ENCODE measurements around the gene ACYP2.

The ACYP2 gene

GRCh38 chr2:54164106-54164505 lies 48.7 kb downstream of the ACYP2 start:
- DNase-seq: no peak

GRCh38 chr2:54166121-54166773 lies 50.8 kb downstream of the ACYP2 start:
- DNase-seq: no peak

GRCh38 chr2:54176577-54176976 lies 61.2 kb downstream of the ACYP2 start:
- no peak for DNase-seq

GRCh38 chr2:54183281-54183680 lies 67.9 kb downstream of the ACYP2 start:
- DNase-seq: no peak

- DNase-seq: no peak
Observed at GRCh38 chr2:54183972-54184371, 68.6 kb downstream of the ACYP2 start.

GRCh38 chr2:54185105-54185504 lies 69.7 kb downstream of the ACYP2 start:
- DNase-seq: no peak

GRCh38 chr2:54187331-54187730 lies 71.9 kb downstream of the ACYP2 start:
- no peak for DNase-seq

GRCh38 chr2:54189539-54189938 lies 74.1 kb downstream of the ACYP2 start:
- no peak for DNase-seq

- no peak for DNase-seq
Observed at GRCh38 chr2:54191361-54192135, 76.1 kb downstream of the ACYP2 start.

GRCh38 chr2:54194761-54195750 lies 79.6 kb downstream of the ACYP2 start:
- DNase-seq: no peak

GRCh38 chr2:54196646-54197045 lies 81.2 kb downstream of the ACYP2 start:
- no peak for DNase-seq

GRCh38 chr2:54204476-54204875 lies 89.1 kb downstream of the ACYP2 start:
- DNase-seq: no peak

GRCh38 chr2:54206596-54206995 lies 91.2 kb downstream of the ACYP2 start:
- DNase-seq: no peak

- no peak for DNase-seq
Observed at GRCh38 chr2:54207666-54208195, 92.3 kb downstream of the ACYP2 start.

- DNase-seq: no peak
Observed at GRCh38 chr2:54208364-54209240, 93.2 kb downstream of the ACYP2 start.

- DNase-seq: no peak
Observed at GRCh38 chr2:54209379-54209778, 94.0 kb downstream of the ACYP2 start.

- DNase-seq: no peak
Observed at GRCh38 chr2:54212456-54212855, 97.0 kb downstream of the ACYP2 start.

GRCh38 chr2:54213082-54213481 lies 97.7 kb downstream of the ACYP2 start:
- no peak for DNase-seq

- no peak for DNase-seq
Observed at GRCh38 chr2:54224997-54225396, 109.6 kb downstream of the ACYP2 start.

GRCh38 chr2:54226260-54226659 lies 110.8 kb downstream of the ACYP2 start:
- DNase-seq: no peak

- no peak for DNase-seq
Observed at GRCh38 chr2:54227798-54228197, 112.4 kb downstream of the ACYP2 start.

GRCh38 chr2:54228945-54229344 lies 113.5 kb downstream of the ACYP2 start:
- no peak for DNase-seq
